Measurements from ENCODE around the gene LMAN2L.

The LMAN2L gene

DNA sequence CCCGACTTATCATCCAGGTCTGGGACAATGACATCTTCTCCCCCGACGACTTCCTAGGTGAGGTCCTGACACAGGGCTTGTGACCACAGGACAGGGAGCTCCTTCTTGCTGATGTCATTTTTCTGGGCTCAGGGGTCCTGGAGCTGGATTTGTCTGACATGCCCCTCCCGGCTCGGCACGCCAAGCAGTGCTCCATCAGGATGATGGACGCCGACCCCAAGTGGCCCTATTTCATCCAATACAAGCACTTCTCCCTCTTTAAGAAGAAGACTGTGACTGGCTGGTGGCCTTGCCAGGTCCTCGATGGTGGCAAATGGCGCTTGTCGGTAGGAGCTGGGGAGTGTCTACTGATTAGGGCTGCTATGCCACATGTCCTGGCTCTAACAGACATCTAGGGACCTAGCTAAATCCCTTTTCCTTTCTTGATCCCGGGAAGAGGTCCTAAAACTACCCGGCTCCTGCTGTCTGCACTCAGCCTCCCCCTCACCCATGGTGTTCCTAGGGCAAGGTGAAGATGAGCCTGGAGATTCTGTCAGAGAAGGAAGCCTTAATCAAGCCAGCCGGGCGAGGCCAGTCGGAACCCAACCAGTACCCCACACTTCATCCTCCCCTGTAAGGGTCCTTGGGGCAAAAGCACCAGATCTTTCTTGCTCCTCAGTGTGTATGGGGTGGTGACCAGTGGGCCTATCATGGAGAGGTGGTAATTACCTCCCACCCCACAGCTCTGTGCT lies 36.7 kb downstream of the LMAN2L start:
- DNase-seq (ENCODE audit: low read depth) = no peak

DNA sequence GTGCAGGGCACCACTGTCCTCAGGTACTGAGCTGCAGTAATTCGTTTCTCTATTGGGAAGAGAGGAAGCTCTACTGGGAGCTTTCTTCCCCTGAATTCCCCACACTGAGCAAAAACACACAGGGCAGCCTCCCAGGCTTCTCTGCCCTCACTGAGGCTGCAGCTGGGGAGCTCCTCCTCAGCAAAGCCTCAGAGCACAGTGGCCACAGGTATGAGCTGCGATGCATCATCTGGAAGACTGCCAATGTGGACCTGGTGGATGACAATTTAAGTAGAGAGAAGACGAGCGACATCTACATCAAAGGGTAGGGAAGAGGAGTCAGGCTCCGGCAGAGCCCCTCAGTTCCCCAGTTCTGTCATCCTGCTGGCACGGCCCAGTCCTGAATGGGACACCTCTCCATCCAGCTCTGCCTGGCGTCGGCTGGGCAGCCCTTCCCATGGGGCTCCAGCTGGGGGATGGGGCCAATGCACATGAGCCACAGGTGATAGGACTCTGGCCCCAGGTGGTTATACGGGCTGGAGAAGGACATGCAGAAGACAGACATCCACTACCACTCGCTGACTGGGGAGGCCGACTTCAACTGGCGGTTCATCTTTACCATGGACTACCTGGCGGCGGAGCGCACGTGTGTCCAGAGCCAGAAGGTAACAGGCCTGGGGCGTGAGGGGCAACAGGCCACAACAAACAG lies 37.6 kb downstream of the LMAN2L start:
- DNase-seq (ENCODE audit: low read depth) = no peak

DNA sequence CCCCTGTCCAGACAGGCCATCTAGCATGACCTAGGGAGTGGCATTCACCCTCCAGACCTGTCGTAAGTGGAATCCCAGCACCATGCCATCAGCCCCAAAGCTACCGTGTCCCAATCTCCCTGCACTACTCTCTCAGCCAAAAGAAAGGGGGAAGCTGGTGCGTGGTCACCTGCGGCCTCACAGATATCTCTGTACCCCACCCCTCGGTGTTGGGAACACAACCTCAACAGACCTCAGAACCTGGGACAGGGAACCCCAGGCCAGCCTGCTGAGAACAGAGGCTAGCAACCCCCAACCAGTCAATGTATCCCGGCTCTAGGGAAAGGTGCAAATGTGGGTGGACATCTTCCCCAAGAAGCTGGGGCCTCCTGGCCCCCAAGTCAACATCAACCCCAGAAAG lies 38.2 kb downstream of the LMAN2L start:
- DNase-seq (ENCODE audit: low read depth) = no peak

DNA sequence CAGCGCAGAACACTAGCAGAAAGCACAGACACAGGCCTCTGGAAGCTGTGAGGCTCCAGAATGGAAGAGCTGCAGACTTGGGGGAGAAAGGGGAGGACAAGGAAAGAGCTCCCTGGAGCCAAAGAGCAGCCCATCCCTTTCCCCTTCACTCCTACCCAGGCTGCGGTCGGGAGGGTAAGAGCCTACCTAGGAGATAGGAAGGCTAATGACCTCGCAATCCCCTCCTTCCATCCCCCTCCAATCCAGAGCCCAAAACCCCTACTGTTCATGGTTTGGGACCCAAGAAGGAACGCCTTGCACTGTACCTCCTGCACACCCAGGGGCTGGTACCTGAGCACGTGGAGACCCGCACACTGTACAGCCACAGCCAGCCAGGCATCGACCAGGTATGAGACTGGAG lies 39.8 kb downstream of the LMAN2L start:
- no peak for DNase-seq (ENCODE audit: low read depth)

DNA sequence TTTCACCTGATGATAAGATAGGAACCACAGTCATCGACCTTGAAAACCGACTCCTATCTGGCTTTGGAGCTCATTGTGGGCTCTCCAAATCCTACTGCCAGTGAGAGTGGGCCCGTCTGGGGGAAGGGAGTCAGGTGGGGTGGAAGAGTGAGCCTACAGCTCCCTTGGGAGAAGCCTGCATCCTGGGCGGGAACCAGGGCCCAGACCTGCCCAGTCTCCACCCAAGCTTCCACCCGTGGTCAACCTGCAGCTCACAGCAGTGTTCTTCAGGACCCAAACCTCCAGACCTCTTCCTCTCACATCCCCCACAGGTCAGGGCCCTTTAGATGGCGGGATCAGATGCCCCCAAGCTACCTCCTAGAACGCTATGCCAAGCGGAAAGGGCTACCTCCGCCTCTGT lies 40.2 kb downstream of the LMAN2L start:
- no peak for DNase-seq (ENCODE audit: low read depth)

DNA sequence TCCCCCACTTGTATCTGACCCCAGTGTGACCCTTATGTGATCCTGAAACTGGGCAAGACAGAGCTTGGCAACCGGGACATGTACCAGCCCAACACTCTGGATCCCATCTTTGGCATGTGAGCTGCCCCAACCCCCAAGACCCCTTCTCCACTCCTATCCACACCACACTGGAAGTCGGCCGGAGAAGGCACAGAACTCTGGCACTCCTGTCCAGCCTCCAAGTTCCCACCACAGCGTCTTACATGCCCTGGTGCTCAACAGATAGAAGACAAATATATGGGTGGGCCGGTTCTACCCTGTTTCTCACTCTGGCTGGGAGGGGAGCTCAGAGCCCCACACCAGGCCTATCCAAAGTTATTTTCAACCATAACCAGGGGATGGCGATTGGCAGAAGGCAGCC lies 40.8 kb downstream of the LMAN2L start:
- no peak for DNase-seq (ENCODE audit: low read depth)

DNA sequence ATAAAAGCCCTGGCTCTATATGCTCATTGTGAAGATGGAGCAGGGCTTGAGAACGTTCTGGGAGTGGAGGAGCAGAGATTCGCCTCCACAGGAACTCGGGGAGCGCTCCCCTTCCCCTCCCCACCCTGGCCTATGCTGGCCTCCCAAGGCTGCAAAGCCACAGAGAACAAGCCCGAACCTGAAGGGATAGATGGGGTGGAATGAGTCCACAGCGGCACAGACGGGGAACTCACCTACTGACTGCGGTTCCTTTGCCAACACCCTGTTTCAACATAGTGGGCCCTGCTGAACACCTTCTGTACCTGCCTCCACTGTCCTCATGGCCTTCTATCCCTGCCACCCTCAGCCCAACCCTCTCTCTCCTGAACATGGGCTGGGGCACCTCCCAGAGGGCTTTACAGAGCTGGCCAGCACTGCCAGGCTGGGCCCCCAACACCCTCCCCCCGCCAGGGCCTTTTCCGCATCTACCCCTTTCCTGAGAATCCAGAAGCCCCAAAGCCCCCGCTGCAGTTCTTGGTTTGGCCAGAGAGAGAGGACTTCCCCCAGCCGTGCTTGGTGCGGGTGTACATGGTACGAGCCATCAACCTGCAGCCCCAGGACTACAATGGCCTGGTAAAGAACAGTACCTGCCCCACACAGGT lies 41.5 kb downstream of the LMAN2L start:
- no peak for DNase-seq (ENCODE audit: low read depth)

DNA sequence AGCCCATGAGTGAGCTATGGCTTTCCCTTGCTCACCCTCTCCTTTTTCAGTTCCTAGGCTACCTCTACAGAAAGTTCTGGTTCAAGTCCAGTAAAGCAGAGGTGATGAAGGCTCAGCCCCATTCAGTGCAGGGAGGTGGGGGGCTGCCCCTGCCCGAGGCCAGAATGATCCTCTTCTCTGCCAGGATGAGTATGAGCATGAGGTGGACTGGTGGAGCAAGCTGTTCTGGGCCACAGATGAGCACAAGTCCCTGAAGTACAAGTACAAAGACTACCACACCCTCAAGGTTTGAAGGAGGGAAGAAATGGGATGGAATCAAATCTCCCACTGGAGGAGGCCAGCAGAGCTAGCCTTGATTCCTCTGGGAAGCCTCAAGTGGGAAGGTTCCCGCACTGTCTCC lies 42.4 kb downstream of the LMAN2L start:
- DNase-seq (ENCODE audit: low read depth) = no peak

DNA sequence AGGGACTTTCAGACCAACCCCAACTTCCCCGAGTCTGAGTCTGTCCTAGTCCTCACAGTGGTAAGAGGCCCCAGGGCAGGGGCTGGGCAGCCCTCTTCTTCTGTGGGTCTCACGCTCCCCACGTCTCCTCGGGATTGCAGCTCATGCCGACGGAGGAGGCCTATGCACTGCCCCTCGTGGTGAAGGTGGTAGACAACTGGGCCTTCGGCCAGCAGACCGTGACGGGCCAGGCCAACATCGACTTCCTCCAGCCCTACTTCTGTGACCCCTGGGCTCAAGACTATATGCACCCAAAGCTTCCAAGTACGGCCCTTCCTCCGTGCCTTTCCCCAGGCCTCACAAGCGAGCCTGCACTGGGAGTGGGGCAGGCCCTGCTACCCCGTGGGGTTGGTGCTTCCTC lies 44.3 kb downstream of the LMAN2L start:
- DNase-seq (ENCODE audit: low read depth) = no peak

DNA sequence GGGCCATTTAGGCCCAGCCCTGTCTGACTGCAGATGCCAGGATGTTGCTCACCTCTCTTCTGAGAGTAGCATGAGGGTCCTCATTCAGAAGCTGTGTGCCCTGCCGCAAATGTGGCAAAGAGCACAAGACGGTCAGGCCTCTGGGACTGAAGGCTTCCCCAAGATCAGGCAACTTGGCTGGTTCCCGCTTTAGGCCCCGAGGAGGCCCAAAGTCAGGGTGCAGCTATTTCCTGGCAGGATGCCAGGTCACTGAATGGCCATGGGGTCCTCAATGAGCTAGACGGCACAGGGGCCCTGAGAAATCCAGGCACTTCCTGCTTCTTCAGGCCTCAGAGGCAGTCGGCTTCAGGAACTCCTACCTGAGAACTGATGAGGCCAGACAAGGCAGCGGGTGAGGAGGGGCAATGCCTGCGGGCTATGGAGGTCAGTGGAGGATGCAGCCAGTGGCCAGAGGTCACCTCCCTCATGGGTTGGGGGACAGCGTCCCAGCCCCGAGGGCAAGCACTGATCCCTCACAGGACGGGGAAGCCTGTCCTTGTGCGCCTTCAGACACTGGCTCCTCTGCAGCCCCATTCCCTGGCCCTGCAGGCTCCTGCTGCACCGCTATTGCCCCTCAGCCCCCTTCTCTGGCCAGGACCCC lies 44.9 kb downstream of the LMAN2L start:
- no peak for DNase-seq (ENCODE audit: low read depth)

DNA sequence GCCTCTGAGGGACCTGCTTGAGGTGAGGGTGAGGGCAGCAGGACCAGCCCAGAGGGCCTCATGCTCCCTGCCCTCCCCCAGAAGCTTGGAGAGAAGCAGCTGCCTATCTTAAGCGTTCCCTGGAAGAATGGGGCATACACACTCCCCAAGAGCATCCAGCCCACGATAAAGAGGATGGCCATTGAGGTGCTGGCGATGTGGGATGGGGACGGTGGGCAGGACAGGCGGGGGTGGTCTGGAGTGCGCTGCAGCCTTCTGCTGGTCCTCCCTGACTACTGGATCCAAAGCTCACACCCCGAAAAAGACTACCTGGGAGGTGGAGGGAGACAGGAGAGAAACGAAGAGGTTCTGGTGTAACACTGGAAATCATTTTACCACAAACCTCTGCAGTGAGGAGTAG lies 45.6 kb downstream of the LMAN2L start:
- DNase-seq (ENCODE audit: low read depth) = no peak

DNA sequence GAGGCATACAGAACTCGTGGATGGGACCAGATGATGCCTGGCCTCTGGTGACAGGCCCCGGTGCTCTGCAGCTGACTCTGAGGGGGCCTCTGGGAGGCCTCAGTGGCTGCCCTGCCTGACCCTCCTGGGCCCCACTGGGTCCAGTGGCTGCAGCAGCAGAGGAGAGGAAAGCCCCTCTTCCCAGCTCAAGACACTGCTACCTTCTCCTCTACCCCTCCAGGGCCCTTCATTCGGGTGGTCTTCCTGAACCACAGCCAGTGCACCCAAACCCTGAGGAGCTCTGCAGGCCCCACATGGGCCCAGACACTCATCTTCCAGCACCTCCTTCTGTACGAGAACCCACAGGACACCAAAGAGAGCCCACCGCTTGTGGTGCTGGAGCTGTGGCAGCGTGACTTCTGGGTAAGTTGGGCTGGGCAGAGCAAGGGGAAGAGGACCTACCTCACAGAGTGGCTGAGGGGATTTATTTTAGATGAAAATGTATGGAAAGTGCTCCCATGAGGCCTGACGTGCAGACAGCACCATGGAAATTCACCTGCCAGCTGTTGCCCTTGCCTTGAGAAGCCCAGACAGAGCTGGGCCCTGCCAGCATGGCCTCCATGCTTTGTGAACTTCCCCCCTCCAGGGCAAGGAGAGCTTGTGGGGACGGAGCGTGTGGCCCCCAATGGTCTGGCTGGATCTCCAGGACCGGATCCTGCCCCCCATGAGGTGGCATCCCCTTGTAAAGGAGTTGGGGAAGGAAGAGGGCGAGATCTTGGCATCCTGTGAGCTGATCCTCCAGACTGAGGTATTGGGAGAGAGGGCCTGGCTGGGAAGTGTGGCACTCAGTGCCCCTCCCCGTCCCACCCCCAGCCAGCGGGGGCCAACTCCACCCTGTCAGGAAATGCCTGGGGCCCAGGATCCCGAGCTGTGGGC lies 46.3 kb downstream of the LMAN2L start:
- no peak for DNase-seq (ENCODE audit: low read depth)

DNA sequence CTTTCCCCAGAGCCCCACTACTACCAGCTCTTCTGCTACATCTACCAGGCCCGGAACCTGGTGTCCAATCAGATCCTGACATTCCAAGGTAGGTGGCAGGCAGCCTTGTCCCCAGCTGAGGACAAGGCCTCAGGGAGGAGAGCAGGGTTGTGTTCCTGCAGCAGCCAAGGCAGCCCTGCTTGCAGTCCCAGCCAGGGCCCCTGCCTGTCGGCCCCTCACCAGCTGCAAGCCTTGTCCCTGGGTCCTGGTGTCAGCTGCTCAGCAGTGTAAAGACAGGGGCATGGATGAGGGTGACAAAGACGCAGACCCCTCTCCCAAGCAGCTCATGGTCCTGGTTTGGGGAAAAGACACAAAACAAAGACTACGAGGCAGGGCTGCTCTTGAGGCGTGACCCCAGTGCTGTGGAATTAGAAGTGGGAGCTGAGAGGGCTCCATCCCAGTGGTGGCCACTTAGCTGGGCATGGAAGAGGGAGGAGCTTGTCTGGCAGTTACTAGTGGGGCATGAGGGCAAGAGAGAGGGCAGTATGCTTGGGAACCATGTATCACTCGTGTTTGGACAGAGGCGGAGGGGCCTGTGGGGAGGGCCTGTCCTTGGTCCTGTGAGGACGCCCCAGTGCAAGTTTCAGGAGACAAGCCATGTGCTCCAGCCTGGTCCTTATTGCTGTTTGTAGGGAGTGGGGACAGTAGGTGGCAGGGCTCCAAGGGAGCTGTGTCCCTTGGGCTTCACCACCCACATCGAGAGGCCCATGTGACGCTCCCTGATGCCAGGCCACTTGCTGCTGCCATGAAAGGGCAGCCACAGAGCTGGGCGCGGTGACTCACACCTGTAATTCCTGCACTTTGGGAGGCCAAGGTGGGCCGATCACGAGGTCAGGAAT lies 47.5 kb downstream of the LMAN2L start:
- DNase-seq (ENCODE audit: low read depth) = no peak

DNA sequence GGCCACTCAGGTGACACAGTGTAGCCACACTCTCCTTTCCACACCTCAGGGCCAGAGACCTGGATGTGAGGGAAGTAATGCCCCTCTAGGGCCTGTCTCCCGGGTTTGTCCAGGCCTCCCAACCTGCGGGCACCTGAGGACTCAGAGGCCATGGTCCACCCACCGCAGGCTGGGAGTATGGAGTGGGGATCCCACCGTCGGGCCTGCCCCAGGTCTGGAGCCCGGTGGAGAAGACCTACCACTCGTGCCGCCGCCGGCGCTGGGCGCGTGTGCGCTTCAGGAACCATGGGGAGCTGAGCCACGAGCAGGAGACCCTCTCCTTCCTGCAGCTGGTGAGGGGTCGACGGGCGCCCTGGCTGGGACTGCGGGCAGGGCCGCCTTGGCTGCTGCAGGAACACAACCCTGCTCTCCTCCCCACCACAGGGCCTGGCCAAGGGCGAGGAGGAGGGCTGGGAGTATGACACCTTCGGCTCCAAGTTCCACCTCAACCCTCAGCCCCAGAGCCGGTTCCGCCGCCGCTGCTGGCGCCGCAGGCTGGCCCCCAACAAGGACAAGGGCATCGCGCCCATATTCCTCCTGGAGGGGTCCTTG lies 48.7 kb downstream of the LMAN2L start:
- DNase-seq (ENCODE audit: low read depth) = no peak

DNA sequence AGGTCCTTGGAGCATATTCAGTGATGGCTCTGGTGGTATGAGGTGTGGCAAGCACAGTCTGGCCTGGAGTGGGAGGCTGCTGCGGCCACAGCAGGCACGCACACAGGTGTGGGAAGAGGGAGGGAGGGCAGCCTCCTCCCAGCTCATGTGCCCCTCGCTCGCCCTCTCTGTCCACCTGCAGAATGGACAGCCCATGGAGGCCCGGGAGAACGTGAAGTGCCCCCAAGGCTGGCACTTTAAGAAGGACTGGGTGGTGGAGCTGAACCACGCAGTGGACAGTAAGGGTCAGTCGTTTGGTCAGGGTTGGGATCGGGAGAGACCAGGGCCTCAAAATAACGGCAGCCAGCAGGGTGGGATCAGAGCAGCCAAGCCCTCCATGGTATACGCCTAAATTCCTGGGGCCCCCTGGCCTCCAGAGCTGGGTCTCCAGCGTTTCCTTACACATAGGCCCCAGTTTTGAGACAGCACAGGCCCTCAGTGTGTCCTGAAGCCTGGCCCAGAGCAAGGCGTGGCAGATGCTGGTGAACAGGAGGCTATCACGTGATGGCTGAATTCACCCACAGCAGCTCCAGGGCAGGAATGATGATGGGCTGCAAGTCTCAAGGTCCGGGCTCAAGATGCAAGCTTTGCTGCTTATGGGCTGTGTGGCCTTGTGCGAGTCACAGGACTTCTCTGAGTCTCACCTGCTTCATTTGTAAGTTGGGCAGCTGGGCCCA lies 49.4 kb downstream of the LMAN2L start:
- no peak for DNase-seq (ENCODE audit: low read depth)

DNA sequence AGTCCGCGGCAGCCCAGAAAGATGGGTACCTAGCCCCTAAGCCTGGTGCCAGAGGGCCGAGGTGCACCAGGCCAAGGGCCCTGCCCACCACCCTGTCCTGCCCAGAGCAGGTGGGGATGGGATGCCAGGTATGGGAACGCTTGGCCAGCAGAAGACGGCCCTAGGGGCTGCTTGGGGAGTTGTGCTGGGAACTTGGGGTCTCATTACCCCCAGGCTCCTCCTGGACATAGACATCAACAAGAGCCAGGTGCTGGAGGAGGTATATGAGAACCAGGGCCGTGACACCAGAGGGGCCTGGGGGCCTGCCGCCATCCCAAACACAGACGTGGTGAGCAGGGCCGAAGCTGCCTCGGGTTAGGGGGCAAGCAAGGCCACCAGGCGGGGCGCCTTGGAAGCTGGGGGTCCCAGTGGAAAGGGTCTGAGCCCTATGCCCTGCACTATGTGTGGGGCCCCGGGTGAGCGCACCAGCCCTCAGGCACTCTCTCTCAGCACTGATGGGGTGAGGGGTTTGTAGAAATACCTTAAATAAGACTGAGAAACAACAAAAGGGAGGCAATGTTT lies 50.4 kb downstream of the LMAN2L start:
- no peak for DNase-seq (ENCODE audit: low read depth)

DNA sequence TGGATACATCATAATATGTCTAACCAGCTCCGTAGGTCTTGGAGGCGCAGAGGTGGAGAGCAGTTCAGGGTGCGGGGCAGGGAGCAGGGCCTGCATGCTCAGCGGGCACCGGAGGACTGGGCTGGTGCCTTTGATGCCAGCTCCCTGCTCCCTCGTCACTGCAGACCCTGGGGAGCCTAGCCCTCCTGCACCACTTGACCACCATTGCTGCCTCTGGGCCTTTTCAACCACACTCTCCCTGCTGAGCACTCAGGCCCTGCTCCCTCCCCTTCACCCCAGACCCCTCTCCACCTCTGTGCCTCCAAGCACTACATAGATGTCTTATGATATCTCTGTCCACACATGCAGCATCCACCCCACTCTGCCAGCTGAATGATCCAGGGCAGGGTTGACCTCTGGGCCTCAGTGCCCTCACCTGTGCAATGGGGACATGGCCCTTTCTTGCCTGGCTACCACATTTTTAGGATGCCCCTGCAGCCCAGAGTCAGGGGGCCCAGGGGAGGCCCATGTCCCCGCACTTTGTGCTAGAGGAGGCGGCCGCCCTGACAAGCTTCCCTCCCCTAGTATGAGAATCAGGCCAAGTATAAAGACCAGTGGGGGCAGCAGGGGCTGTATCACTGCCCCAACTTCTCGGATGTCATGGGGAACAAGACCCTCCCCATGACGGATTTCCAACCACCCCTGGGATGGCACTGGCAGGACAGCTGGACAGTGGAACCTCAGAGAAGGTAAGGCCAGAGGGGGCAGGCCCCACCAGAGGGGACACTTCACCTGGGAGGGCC lies 51.0 kb downstream of the LMAN2L start:
- DNase-seq (ENCODE audit: low read depth) = no peak

Measured in non-pigmented ciliary epithelial cell (primary cell).